Stimulated activated naive B cell treated with anti-CD40 and anti-IgM and Interleukin-4, amounts not matched to agents 10 μg/mL and 1 μg/mL and 100 μg/mL, for 72 hours (primary cell): ENCODE measurements around the gene USP6NL.

Source experiments
- ATAC-seq, 2 donors: fragments of 150-1000 bp; cut with Tn5 transposase; replicated peaks; 2 replicates each; pipeline ENCODE4 v1.10.0; 2021; ENCODE audit warnings: moderate library complexity in 1 of 2
- DNase-seq: peaks from one replicate; pipeline ENCODE4 v3.0.0; 2021
- H3K27ac Mint-ChIP-seq: one replicate; pipeline ENCODE4 v1.8.0; 2022; ENCODE audit warnings: mild to moderate bottlenecking, mixed read lengths
- H3K27me3 Mint-ChIP-seq, 2 donors: one replicate each; pipeline ENCODE4 v1.8.0; 2022; ENCODE audit warnings: mixed read lengths in 2 of 2
- H3K36me3 Mint-ChIP-seq, 2 donors: one replicate each; pipeline ENCODE4 v1.8.0; 2022; ENCODE audit warnings: mixed read lengths in 2 of 2, mild to moderate bottlenecking in 1 of 2
- H3K4me1 Mint-ChIP-seq, 2 donors: one replicate each; pipeline ENCODE4 v1.8.0; 2022; ENCODE audit warnings: mixed read lengths in 2 of 2, mild to moderate bottlenecking in 1 of 2
- H3K4me3 Mint-ChIP-seq, 2 donors: one replicate each; pipeline ENCODE4 v1.8.0; 2022; ENCODE audit warnings: mild to moderate bottlenecking in 2 of 2, mixed read lengths in 2 of 2, moderate library complexity in 1 of 2
- H3K9me3 Mint-ChIP-seq, 2 donors: one replicate each; pipeline ENCODE4 v1.8.0; 2022; ENCODE audit warnings: mixed read lengths in 2 of 2, mild to moderate bottlenecking in 1 of 2

The USP6NL gene

DNA sequence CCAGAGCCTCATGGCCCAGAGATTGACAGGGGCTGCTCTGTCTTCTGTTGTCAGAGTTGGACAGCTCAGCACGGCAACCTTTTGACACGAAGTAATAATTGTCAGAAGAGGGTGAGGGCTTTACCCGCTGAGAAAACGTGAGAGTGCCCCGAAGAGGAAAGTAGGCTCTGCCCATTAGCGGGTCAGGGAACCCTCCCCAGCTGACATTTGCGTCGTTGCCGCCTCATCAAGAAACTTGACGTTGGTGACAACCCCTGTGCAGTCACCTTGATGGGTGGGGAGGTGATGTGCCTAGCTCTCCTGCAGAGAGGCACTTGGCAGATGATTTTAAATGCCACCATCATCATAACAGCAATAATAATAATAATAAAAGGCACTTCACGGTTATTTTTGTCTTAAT is 202.1 kb downstream of the USP6NL start:
- H3K4me3 Mint-ChIP-seq: no peak overlapping the region
- peaks cover 19 to 26% of the 10 kb centered on the region in 2 donors for H3K9me3 Mint-ChIP-seq
- H3K27me3 Mint-ChIP-seq: no peaks in the 10 kb centered on the region
- peaks cover 22 to 36% of the 10 kb centered on the region in 2 donors for H3K4me1 Mint-ChIP-seq
- no peak overlapping the region for H3K27ac Mint-ChIP-seq
- peaks cover 0 to 17% of the 10 kb centered on the region in 2 donors for H3K36me3 Mint-ChIP-seq
- ATAC-seq (no peak), DNase-seq (no peak)

DNA sequence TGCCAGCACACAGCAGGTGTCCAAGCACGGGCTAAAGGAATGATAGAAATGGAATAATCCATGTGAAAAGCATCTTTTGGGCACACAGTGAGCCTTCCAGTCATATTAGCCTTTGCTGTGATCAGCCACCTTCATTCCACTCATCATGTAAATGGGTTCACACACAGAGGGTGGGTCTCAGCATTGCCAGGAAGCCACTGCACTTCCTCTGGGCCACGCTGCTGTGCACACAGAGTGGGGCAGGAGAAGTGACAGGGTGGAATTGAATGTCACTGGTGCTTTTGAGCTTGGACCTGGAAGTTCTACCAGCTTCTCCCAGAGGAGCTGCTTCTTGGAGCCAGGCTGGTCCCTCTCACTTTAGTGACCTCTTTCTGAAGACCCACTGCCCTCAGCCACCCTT is 203.5 kb downstream of the USP6NL start:
- no peak overlapping the region for H3K27ac Mint-ChIP-seq
- peaks cover 26 to 43% of the 10 kb centered on the region in 2 donors for H3K4me1 Mint-ChIP-seq
- ATAC-seq (no peak), DNase-seq (no peak)
- H3K4me3 Mint-ChIP-seq: no peak overlapping the region
- H3K9me3 Mint-ChIP-seq: peaks cover 15 to 22% of the 10 kb centered on the region in 2 donors
- peaks cover 0 to 14% of the 10 kb centered on the region in 2 donors for H3K36me3 Mint-ChIP-seq
- no peaks in the 10 kb centered on the region for H3K27me3 Mint-ChIP-seq

- DNase-seq: no peak
- Mint-ChIP-seq H3K4me3 (no peak overlapping the region), H3K36me3 (peaks cover 0 to 9% of the 10 kb centered on the region in 2 donors), H3K27ac (no peak overlapping the region), H3K27me3 (no peaks in the 10 kb centered on the region), H3K9me3 (peaks cover 11 to 13% of the 10 kb centered on the region in 2 donors), H3K4me1 (peaks cover 33 to 53% of the 10 kb centered on the region in 2 donors)
- no peak for ATAC-seq
Measured at GRCh38 chr10:11406746-11407145, 204.7 kb downstream of the USP6NL start.

GRCh38 chr10:11404901-11405300 is 206.5 kb downstream of the USP6NL start:
- peak; percentile 25 to 28 for ATAC-seq
- Mint-ChIP-seq H3K27me3 (no peaks in the 10 kb centered on the region), H3K27ac (no peak overlapping the region), H3K4me1 (peaks cover 41 to 63% of the 10 kb centered on the region in 2 donors), H3K4me3 (peak overlapping the region; percentile 41 to 52), H3K36me3 (peaks cover 0 to 9% of the 10 kb centered on the region in 2 donors), H3K9me3 (peaks cover 9 to 13% of the 10 kb centered on the region in 2 donors)
- no peak for DNase-seq
